GM12874 (cell line): ENCODE measurements around the gene SIRPA.

ENCODE experiments used
- TF ChIP-seq, protein P1 (sequence below): IDR thresholded peaks from 2 replicates; pipeline ENCODE4 v1.5.1; 2011; ENCODE audit warnings: low read depth, mild to moderate bottlenecking, control low read depth, low read length, moderate library complexity; ENCODE audit not compliant: insufficient read depth

SIRPA gene

DNA sequence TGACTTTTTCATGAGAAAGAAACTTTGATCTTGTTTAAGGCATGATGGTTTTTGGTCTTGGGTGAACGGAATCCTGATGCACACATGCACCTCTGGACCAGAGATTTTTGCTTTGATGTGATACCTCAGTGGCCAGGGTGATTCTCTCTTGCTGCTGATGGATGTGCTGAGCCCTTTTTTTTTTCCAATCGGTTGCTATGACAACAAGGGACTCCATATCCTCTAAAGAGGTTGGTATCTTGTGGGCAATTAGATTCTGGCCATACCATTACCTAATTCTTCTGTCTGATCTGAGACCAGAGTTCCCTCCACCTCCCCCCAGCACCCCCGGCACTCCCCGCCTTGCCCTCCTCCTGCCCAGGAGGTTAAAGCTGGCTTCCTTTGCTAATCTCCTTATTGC lies 73.8 kb downstream of the SIRPA start:
- TF ChIP-seq, protein P1, sequence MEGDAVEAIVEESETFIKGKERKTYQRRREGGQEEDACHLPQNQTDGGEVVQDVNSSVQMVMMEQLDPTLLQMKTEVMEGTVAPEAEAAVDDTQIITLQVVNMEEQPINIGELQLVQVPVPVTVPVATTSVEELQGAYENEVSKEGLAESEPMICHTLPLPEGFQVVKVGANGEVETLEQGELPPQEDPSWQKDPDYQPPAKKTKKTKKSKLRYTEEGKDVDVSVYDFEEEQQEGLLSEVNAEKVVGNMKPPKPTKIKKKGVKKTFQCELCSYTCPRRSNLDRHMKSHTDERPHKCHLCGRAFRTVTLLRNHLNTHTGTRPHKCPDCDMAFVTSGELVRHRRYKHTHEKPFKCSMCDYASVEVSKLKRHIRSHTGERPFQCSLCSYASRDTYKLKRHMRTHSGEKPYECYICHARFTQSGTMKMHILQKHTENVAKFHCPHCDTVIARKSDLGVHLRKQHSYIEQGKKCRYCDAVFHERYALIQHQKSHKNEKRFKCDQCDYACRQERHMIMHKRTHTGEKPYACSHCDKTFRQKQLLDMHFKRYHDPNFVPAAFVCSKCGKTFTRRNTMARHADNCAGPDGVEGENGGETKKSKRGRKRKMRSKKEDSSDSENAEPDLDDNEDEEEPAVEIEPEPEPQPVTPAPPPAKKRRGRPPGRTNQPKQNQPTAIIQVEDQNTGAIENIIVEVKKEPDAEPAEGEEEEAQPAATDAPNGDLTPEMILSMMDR: no peak

GRCh38 chr20:1971893-1972586 lies 76.8 kb downstream of the SIRPA start:
- TF ChIP-seq, protein P1: no peak

- TF ChIP-seq, protein P1: no peak
Measured at GRCh38 chr20:1973601-1974440, 78.6 kb downstream of the SIRPA start.

GRCh38 chr20:1975291-1975690 lies 80.1 kb downstream of the SIRPA start:
- TF ChIP-seq, protein P1: no peak

GRCh38 chr20:1979106-1979778 lies 84.0 kb downstream of the SIRPA start:
- TF ChIP-seq, protein P1: no peak

DNA sequence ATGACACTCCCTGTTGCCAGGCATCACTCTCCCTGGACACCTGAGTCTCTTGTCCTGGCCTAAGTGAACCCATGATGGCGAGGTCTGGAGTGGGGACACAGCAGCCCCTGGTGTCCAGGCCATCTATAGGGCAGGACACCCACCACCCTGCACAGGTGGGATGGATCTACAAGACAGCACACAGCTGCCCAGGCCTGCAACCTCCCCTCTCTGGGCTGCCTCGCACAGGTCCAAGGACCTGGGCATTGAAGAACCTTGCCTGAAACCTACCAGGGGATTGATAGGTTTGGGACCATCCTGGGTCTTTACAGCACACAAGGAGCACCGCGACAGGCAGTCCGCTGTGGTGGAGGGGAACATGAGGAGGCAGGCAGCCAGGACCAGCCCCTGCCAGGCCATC lies 87.5 kb downstream of the SIRPA start:
- TF ChIP-seq, protein P1: no peak

DNA sequence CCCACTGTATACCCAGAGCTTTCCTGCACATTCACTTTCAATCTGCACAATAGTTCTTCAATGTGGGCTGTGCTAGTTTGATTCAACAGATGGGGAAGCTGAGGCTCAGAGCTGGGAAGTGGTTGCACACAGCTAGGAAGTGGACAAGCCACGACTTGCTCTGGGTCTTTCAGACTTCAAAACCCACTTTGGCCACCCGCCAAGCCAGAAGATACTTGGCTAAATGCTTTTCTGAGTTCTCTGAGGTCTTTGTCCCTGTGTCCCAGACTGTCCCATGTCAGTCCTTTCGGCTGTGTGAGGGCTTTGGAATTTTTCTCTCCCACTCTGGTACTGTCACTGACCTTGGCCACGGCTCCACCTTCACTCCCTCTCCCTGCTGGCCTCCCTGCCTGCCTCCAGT lies 88.1 kb downstream of the SIRPA start:
- TF ChIP-seq, protein P1: no peak
